GM18909 (cell line): Measurements from ENCODE around the gene DNAI7.

Experiments
- ATAC-seq: cut with Tn5 transposase; IDR thresholded peaks from one replicate; pipeline ENCODE4 v1.9.1; 2021; ENCODE audit warnings: mild to moderate bottlenecking; ENCODE audit not compliant: unreplicated experiment, poor library complexity

The DNAI7 gene

GRCh38 chr12:25186038-25186787 is 8.7 kb downstream of the DNAI7 start:
- peak; percentile 68 for ATAC-seq

- no peak for ATAC-seq
These were observed 10.8 kb downstream of the DNAI7 start for GRCh38 chr12:25184132-25184531.

DNA sequence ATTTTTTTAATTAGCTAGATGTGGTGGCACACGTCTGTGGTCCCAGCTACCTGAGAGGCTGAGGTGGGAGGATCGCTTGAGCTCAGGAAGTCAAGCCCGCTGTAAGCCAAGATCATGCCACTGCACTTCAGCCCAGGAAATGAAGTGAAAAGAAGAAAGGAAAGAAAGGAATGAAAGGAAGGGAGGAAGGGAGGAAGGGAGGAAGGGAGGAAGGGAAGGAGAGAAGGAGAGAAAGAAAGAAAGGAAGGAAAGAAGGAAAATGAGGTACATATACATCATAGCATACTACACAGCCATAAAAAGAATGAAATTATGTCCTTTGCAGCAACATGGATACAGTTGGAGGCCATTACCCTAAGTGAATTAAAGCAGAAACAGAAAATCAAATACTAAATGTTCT is 12.2 kb downstream of the DNAI7 start:
- ATAC-seq: no peak

GRCh38 chr12:25162866-25163265 is 32.1 kb downstream of the DNAI7 start:
- no peak for ATAC-seq

DNA sequence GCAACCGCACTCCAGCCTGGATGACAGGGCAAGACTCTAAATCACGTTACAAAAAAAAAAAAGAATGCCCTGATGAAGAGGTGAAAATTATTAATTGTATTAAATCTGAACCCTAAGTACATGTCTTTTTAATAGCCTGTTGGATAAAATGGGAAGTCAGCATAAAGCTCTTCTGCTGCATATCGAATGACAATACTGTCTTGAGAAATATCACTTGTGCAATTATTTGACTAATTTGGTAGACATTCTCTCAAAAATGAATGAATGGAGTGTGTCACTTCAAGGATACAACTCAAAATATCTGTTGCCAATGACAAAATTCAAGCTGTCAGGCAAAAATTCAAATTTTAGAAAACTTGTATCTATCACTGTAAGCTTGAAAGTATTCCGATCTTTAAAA is 38.9 kb downstream of the DNAI7 start:
- ATAC-seq: no peak

GRCh38 chr12:25155022-25155576 is 39.9 kb downstream of the DNAI7 start:
- ATAC-seq: peak; percentile 52

DNA sequence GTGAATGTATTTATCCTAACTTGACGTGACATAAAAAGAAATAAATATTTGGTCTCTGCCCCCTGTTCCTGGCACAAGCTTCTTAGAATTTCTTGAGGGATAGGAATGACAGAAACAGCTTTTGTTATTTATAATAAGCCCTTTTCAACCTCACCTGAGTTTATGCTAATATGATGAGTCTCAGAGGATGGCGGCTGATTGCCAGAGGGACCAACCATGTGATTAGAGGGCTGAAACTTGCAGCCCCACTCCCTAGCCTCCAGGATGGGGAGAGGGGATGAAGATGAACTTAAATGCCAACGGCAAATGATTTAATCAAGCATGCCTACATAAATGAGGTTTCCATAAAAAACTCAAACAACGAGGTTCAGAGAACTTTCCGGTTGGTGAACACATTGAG is 42.9 kb downstream of the DNAI7 start:
- no peak for ATAC-seq

DNA sequence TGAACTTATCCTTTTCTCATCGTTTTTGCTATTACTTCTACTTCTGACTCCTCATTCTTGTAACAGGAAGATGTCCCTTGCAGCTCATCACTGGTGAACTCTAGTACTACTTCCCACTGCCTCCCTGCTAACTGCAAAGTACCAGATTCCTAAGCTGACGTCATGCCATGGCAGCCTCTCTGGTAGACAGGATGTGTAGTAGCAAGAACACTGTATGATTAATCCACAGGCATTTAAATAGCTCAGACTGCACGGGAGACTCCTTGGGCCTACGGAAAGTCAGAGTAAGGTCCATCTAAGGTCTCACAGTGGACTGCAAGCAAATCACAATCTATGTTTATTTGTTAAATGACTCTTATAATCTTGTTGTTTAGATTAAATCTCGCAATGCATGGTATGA is 43.5 kb downstream of the DNAI7 start:
- no peak for ATAC-seq

- ATAC-seq: no peak
These were observed 48.3 kb downstream of the DNAI7 start for GRCh38 chr12:25146686-25147085.

DNA sequence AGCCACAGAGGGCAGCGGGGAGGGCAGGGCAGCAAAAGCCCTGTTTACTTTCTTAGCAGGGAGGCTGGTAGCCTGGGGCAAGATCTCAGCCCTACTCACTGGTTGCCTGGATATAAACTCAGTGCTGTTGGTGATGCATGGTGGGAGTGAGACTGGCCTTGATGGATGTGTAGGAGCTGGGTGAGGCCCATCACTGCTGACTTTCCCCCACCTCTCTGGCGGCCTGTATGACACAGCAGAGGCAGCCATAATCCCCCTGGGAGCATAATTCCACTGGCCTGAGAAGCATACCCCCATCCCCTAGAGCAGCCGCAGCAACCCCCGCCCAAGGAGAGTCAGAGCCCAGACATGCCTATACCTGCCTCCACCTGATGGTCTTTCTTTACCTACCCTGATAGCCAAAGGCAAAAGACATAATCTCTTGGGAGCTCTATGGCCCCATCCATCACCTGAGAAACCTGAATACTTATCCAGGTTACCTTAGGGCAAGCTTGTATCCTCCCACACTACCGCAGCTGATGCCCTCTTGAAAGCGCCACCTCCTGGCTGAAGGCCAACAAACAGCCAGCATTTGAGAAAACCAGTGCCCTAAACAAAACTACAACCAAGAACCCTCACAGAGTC is 59.3 kb downstream of the DNAI7 start:
- ATAC-seq: no peak

- no peak for ATAC-seq
These were observed 63.7 kb downstream of the DNAI7 start for GRCh38 chr12:25131270-25131669.

- ATAC-seq: no peak
These were observed 64.2 kb downstream of the DNAI7 start for GRCh38 chr12:25130741-25131188.

DNA sequence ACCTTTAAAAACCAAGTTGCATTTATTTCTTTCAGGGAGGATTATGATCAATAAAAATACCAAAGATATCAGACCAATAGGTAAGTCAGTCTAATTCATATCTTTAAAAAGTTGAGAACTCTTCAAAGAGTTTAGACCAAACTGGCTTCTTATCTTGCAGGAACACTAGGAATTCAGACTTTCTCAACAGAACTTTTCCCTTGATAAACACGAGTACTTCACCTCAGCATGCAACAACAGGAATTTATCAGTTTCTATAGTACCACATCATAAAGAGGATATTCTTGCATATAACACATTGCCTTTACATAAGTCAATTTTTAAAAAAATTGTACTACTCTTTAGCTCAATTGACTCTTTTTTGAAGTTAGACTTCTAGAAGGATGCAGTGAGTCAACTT is 68.2 kb downstream of the DNAI7 start:
- ATAC-seq: no peak

- no peak for ATAC-seq
These were observed 68.9 kb downstream of the DNAI7 start for GRCh38 chr12:25126101-25126500.

DNA sequence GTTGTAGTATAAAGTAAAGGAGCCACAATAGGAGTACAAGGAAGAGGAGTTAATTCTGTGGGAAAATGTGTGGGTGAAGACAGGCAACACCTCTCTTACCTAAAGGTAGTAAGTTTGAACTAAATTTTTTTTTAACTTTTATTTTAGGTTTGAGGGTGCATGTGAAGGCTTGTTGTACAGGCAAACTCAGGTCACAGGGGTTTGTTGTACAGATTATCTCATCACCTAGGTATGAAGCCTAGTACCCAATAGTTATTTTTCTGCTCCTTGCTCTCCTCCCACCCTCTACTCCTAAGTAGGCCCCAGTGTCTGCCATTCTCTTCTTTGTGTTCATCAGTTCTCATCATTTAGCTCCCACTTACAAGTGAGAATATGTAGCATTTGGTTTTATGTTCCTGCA is 70.5 kb downstream of the DNAI7 start:
- ATAC-seq: no peak

- ATAC-seq: no peak
These were observed 71.8 kb downstream of the DNAI7 start for GRCh38 chr12:25123126-25123525.

- no peak for ATAC-seq
These were observed 73.0 kb downstream of the DNAI7 start for GRCh38 chr12:25121916-25122315.

DNA sequence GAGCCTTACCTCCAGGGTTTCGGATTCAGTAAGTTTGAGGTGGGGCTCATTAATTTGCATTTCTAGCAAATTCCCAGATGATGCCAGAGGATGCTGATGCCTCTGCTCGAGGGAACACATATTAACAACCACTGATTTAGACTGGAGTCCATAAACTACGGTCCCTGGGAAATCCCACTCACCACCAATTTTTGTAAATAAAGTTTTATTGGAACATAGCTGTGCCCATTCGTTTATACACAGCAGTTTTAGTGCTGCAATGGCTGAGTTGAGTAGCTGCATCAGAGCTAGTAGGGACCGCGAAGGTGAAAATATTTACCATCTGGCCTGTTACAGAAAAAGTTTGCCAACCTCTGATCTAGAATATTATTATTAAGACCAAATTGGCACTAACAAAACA is 73.8 kb downstream of the DNAI7 start:
- no peak for ATAC-seq

- no peak for ATAC-seq
These were observed 75.9 kb downstream of the DNAI7 start for GRCh38 chr12:25119020-25119419.

DNA sequence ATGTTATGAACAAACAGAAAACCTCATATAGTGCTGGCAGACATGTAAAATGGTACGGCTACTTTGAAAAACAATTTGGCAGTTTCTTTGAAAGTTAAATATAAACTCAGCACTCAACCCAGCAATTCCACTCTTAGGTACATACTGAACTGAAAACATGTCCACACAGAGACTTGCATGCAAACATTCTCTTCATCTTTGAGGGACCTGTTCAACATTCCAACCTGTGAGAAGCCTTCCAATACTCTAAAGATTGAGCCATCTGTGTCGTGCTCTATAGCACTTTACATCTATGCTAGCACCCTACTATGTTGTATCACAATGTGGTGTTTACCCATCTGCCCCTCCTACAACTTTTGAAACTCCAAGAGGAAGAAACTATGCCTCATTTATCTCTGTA is 79.3 kb downstream of the DNAI7 start:
- ATAC-seq: no peak

GRCh38 chr12:25113651-25114050 is 81.3 kb downstream of the DNAI7 start:
- ATAC-seq: no peak

DNA sequence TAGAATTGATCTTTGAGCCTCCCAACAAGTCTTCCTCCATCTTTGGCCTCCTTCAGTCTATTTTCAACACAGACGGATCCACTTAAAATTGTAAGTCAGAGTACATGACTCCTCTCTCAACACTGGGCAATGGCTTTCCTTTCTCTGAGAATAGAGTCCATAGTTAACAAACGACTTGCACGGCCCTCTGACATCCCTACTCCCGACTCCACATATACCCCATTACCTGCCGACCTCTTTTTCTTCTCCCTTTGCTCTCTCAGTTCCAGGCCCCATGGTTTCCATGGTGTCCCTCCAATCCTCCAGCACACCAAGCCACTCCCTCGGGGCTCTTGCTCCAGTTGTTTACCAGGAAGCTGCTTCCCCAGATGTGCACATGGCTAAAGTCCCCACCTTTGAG is 84.7 kb downstream of the DNAI7 start:
- ATAC-seq: no peak
